ENCODE results near the gene NT5M.

DNA sequence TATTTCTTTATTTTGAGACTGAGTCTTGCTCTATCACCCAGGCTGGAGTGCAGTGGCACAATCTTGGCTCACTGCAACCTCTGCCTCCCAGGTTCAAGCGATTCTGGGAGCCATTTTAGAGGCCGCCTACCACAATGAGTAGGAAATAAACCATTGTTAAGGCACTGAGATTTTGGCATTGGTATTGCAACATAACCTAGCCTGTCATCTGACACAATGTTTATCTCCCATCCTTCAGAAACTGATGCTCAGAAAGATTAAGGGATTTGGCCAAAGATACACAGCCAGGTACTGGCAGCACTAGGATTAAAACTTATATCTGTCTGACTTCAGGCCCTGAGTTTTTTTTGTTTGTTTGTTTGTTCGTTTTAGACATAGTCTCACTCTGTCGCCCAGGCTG is 14.1 kb upstream of the NT5M start:
- TF ChIP-seq, protein P1, sequence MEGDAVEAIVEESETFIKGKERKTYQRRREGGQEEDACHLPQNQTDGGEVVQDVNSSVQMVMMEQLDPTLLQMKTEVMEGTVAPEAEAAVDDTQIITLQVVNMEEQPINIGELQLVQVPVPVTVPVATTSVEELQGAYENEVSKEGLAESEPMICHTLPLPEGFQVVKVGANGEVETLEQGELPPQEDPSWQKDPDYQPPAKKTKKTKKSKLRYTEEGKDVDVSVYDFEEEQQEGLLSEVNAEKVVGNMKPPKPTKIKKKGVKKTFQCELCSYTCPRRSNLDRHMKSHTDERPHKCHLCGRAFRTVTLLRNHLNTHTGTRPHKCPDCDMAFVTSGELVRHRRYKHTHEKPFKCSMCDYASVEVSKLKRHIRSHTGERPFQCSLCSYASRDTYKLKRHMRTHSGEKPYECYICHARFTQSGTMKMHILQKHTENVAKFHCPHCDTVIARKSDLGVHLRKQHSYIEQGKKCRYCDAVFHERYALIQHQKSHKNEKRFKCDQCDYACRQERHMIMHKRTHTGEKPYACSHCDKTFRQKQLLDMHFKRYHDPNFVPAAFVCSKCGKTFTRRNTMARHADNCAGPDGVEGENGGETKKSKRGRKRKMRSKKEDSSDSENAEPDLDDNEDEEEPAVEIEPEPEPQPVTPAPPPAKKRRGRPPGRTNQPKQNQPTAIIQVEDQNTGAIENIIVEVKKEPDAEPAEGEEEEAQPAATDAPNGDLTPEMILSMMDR (IDR thresholded peaks at IDR 0.05): no peak
- TF ChIP-seq POLR2A (IDR thresholded peaks at IDR 0.05): no peak
